ENCODE results near the gene ALK.

ALK gene

DNA sequence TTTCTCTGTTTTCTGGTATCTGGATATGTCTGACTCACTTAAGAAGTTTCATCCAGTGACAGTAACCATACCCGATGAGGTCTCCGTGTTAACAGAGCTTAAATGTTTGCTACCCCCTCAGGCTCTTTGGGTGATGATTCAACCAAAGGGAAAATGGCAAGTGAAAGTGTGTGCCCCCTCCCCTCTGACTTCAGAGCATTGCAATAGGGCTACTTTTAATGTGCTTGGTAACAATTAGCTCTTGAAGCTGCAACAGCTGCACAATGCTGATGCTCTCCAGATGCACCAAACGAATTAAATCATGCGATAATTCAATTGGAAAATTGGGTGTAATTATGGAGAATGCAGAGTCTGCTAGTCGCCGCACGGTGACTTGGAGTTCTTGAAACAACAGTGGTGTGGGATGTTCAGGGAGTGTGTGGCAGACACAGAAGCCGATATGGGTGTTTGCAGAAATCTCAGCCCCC lies 270.7 kb downstream of the ALK start:
- no peak for DNase-seq (ENCODE audit: low read depth)

DNA sequence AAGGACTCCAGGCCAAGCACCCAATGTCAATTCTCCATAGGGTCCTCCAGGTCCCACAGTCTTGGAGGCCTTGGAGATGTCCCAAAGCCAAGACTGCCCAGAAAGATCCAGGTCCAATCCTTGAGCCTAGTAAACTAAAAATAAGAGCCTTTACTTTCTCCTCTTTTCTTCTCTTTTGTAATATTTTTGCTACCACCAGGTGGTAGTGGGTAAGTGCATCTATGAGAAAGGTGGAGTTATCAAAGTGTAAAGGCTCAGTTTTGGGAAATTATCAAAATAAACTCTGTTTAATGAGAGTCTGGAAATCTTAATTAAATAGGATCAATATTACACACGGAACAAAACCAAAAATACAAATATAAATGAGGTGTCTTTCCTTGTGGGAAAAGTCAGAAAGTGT lies 276.4 kb downstream of the ALK start:
- DNase-seq (ENCODE audit: low read depth): no peak

DNA sequence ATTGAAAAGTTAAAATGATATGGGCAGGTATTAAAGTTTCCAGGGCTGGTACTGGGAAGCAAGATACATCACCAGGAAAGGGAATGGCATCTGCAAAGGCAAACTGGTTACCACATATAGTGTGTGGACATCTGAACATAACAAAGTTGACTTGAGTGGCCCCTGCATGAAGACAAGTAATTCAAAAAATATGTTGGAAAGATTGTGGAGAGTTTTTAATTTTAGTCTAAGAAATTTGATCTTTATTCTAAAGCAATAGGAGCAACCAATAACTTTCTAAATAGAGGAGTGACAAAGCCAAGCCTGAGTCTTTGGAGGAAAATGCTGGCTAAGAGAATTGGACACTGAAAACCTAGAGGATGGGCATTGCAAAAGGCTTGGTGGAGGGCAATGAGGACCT lies 278.2 kb downstream of the ALK start:
- no peak for DNase-seq (ENCODE audit: low read depth)

DNA sequence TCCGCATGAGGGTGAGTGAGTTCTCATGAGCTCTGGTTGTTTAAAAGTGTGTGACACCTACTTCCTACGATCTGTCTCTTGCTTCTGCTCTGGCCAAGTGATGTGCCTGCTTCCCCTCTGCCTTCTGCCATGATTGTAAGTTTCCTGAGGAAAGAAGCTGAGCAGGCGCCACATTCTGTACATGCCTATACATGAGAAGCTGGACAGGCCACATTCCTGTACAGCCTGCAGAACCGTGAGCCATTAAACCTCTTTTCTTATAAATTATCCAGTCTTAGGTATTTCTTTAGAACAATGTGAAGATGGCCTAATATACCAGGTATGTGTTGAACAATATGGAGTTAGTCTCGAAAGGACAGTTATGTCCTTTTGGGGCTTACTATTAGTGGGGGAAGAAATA lies 281.0 kb downstream of the ALK start:
- DNase-seq (ENCODE audit: low read depth): no peak

DNA sequence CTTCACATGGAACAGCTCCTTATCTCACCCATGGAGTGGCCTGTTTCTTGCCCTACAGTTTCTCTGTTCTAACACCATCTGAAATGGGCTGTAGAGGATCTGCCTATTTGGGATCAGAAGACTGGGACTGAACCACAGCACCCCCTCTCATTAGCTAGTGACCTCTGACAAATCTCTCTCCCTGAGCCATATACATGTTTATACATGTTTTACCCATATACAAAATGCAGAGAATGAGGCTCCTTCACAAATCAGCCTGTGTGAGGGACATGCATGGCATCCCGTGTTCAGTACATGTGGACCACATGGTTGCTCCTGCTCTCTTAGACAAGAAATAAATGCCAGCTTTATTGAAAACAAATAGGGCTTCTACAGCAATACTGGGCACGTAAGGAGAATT lies 282.7 kb downstream of the ALK start:
- no peak for DNase-seq (ENCODE audit: low read depth)

DNA sequence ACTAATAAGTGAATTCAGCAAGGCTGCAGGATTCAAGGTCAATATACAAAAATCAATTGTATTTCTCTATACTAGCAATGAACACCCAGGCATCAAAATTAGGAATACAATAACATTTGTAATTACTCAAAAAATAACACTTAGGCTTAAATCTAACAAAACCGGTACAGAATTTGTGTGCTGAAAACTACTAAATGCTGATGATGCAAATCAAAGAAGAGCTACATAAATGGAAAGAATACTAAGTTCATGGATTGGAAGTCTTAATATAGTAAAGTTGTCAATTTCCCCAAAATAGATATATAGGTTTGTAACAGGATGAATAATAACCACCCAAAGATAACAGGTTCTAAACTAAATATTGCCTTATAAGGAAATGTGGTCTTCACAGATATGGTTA lies 286.5 kb downstream of the ALK start:
- DNase-seq (ENCODE audit: low read depth): no peak

DNA sequence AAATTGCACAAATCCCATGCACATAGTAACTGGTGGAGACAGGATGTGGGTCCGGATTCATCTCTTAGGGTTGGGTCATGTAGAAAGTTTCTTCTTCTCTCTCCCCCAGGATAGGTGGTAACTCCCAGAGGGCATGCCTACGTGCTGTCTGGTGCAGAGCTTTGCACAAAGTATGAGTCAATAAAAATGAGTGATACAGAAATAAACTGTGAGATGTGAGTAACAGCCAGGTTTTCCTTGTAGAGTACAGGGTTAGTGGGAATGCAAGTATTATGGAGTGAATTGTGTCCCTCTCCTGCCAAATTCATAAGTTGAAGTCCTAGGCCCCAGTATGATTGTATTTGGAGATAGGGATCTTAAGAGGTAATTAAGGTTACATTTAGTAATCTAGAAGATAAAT lies 289.4 kb downstream of the ALK start:
- DNase-seq (ENCODE audit: low read depth): no peak

DNA sequence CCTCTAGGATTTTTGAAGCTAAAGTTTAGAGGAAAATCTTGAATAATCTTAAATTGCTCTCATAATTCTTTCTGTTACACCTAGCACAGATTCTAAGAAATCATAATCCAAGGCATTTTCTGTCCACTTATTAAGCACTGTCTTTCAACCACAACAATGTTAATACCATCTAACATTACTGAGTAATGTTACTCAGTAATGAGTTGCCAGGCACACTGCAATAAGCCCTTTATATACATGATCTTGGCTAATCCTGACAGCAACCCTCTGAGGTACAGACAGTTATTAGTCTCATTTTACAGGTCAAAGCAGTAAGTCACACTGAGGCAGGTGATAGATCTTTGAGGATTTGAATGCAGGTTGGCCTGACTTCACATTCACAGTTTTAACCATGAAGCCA lies 291.9 kb downstream of the ALK start:
- DNase-seq (ENCODE audit: low read depth): no peak

DNA sequence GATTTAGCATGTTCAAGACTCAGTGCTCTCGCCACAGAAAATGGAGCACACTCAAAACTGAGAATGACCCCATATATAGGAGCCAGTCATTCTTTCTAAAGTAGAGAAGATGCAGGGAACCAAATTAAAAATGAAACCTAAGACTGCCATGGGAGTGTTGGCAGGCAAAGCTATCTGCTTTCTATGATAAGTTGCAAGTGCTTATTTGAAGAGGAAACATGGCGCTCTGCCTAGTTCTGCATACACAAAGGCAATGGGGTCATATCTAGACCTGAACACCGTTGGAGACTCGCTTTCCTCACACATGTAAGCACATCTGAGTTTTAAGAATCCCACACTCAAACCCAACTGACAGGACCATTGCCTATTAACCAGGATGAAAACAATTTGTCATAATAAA lies 292.5 kb downstream of the ALK start:
- no peak for DNase-seq (ENCODE audit: low read depth)

DNA sequence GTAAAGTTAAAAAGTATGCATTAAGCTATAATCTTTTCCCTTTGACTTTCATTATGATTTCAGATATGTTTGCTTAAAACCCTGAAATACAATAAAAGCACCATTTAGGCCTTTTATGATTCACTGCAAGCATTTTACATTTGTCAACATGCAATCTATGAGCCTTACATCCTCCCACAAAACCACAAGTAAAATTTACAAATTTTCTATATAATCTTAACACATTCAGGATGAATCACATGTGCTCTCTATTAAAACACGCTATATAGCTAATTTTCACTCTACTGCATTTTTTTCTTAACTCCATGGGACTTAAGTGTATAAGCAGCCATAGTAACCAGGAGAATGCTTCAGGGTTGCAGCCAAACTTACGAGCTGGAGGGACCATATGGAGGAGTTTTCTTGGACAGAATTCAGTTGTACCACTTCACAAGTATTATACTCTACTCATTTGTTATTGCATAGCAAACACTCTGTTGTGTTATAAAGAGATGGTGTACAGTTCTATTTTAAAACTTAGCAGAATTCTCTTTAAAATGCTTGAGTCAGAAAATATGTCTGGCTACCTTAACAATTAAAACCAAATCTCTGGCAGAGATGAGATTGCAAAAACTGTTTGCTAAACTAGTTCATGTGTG lies 293.2 kb downstream of the ALK start:
- no peak for DNase-seq (ENCODE audit: low read depth)

DNA sequence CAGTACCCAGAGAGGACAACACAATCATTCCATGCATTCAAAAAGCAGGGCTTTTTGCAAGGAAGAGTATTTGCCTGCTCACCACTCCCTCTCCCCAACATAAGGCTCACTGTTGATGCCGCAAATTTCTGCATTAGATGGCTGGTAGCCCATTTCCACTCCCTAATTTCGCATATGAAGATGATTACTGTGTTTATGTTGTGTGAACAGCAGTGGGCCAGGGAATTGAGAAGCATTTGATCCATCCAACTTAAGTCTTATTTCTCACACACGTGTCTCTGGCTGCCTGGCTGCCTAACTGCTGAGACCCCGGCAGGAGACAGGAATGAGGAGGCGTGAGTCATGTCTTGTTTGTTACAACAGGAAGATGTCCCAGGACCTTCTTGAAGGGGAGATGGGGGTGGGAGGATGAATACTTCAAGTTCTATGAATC lies 294.1 kb downstream of the ALK start:
- DNase-seq (ENCODE audit: low read depth): peak; percentile 61

DNA sequence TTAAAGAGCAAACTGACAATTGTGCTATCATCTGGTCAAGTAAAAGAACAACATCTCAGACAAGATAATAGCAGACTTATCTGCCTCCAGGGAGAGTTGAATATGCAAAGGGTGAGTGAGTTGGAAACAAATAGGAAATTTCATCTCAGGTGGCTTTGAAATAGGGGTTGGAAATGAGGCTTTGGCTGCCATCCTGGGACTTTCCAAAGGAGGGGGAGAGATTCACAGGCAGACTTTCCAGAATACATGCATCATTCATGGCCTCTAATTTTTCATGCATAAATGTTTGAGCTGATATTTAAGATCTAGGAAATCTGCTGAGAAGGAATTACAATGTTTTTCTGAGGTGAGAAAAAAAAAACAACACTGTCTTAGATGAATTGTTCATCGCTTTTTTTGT lies 300.5 kb downstream of the ALK start:
- DNase-seq (ENCODE audit: low read depth): no peak

DNA sequence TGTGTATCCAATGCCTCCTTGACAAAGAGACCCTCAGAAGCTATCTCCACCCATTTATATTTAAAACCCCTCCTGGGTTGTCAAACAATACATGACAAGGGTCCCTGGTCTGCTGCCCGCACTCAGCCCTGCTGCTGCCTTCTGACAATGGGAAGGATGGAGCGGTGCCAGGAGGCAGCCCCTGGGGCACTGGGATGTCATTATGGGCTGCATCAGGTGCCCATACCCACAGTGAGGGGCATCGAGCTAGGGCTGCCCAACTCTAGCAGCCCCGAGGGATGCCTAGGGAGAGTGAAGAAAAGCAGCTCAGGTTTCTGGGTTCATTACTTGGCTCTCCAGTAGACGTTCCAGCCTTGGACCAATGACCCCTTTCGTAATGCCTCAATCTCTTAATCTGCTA lies 301.7 kb downstream of the ALK start:
- no peak for DNase-seq (ENCODE audit: low read depth)

DNA sequence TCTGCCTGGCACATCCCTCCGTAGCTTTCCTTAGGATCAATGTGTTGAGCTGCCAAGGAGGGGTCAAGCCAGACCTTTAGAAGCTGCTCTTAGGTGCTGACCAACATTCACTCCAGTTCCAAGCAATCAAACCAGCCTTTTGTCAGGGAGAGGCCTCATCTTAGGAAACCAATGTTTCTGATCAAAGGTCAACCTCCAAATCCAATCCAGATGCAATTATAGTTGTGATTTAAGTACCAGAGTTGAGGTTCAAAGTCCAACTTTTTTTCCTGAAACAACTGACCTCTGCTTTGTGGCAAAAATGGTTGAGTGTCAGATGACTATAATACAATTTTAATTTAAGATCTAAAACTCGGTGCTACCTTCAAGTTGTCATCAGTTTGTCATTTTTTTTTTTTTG lies 303.4 kb downstream of the ALK start:
- DNase-seq (ENCODE audit: low read depth): no peak

DNA sequence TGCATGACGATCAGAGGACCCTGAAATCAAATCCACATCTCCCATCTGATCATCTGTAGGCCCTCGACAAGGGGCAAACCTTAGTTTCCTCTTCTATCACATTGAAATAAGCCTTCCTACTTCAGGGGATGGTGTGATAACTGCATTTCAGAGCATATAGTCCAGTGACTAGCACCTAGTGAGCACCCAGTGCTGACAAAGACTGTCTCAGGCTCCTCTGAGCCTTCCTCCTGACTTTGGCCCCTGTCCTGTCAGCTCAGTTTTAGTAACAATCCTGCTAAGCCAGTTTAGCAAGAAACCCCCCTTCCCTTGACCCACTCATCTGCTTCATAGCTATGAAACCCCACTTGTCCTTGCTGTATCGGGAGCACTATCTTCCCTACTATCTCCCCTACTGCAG lies 304.0 kb downstream of the ALK start:
- DNase-seq (ENCODE audit: low read depth): no peak

DNA sequence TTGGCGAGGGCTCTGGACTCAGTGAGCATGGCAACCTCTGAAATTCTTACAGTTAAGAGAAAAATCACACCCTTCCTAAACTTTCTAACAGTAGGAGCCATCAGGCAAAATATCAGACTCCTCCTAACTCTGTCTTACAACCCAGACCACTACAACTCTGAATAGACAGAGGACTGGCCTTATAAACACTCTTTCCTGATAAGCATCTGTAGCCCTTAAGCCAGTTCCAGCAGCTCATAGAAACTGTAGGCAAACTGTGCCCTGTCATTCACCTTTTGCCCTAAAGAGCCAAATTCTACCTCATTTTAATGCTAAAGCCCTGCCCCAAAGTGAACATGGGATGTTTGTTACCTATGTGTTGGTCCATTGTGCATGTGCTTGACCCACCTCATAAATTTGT lies 304.8 kb downstream of the ALK start:
- DNase-seq (ENCODE audit: low read depth): no peak

DNA sequence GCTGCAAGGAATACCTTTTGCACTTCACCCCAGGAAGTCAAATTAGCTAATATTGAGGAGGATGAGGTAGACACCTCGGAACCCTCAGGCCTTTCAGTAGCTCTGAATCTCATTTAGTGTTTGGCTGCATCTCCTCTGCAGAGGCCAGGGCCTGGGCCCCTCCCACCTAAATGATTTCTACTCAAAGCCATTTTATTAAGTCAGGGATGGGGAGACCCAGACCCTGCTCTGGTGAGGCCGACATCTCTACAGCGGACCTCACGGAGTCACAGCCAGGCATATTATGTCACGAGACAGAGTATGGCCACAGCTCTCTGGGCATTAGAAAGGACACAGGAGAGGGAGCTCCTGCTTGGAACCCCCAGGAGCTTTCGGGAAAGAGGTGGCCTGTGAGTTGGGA lies 305.5 kb downstream of the ALK start:
- DNase-seq (ENCODE audit: low read depth): no peak

DNA sequence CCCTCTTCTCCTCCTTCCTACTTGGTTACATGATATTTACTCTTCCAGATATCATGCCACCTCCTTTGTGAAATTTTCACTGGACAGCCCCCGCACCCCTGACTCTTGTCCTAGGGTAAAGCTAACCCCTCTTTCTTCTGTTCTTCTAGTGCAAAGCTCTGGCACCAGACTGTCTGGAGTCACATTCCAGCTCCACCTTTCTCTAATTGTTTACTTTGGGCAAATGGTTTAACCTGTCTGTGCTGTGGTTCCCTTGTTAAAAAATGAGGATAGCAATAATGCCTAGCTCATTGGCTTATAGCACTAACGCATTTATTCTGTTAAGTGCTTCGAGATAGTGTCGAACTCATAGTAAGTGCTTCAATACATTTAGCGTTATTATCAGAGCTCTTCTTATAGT lies 306.2 kb downstream of the ALK start:
- no peak for DNase-seq (ENCODE audit: low read depth)

DNA sequence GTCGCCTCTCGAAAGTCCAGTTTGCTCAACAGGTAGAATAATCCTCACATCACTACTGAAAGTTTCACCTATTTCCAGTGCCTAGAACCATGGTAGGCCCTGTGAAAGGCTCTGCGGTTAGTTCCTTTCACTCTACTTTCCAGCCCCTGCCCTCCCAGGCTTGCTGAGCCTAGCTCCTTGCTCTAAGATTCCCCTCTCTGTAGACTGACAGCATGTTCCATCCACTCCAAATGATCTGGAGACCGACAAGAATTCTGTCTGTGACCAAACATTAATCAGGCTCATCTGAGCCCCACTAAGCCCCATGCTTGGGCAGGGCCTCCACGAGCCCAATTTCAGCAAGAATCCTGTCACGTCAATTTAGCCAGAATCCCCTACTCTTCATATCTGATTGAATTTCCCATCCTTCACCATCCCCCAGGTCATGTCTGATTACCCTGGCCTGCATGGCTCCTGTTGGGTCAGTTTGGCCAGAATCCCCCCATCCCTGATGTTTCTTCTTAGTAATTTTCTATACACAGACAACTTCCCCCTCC lies 307.0 kb downstream of the ALK start:
- DNase-seq (ENCODE audit: low read depth): no peak

DNA sequence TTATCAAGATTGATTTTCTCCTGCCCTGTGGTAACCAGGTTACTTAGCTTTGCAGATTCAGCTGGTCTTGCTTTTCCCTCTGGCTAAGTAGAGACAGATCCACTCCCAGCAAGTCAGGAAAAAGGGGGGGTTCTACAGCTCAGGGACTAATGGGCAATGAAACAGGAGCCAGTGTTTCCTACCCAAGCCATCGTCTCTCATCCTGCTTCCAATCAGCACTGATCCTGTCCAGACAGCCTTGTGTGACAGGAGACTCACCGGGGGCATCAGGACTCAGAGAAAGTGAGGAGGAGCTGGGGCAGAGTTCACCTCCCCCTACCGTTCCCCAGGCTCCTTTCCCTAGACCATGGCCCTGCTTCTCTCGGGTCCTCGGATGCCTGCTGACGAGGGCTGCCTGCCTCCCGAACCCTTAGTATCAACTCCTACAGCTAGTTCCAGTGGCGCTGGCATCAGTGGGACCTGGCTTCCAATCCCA lies 307.6 kb downstream of the ALK start:
- DNase-seq (ENCODE audit: low read depth): no peak

DNA sequence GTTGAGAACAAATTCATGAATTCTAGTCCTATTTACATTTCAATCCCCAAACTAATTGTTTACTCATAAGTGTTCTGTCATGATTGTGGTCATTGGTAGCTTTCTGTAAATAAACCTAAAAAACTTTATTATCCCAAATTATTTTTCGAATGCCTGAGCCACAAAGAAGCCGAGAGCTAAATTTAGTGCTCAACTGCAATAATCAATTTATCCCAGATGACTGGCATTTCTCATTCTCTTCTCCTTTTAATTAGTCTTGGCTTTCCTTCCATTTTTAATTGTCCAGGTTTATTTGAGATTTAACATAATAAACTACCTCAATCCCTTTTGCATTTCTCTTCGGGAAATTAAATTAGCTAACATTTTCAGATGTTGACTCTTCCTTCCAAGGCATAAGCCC lies 308.3 kb downstream of the ALK start:
- DNase-seq (ENCODE audit: low read depth): no peak

DNA sequence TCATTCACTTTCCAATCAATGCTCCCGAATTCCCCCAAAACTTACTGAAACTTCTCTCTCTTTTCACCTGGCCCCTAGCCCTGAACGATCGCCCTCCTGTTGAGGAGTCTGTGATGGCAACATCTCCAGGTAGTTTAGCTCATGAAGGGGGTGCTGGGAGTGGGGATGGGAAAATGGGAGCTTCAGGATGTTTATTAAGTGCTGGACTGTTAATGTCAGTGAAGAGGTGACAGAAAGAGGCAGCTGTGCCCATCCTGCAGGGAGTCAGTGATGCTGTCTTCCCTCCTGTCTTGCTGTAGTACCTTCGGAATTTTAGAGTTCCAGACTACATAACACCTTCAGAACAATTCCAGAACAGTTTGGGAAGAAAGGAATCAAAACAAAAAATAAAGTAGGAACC lies 308.8 kb downstream of the ALK start:
- no peak for DNase-seq (ENCODE audit: low read depth)

DNA sequence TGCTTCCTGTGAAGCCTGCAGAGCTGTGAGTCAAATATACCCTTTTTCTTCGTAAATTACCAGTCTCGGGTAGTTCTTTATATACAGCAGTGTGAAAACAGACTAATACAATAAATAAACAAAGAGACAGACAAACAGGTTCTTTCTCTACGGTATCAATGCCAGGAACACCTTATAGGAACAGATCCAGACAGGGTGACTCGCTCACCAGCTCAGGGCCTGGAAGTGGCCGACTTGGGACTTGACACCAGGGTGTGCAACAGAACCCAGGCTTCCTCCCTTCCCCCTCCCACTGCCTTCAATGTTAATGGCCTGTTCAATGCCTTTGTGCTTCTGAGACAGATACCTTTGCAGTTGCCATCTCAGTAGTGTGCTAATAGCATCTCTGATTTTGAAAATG lies 309.5 kb downstream of the ALK start:
- no peak for DNase-seq (ENCODE audit: low read depth)

DNA sequence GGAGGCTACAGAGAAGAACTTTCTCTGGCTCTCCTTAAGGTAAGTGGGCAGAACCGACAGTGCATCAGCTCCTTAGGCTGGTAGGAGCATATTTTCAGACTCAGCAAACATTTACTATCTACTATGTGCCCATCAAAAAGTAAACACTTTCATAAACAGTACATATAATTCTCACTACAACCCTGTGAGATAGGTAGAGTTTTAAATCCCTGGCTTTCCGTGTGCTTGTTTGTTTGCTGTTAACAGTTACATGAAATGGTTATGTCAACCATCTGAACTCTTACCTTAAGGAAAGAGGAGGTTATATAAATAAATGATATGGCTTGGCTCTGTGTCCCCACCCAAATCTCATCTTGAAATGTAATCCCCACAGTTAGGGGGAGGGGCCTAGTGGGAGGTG lies 310.1 kb downstream of the ALK start:
- no peak for DNase-seq (ENCODE audit: low read depth)

Data from non-pigmented ciliary epithelial cell (primary cell).